BE2C (cell line): Measurements from ENCODE around the gene LY86.

ENCODE experiments used
- DNase-seq: peaks from one replicate; pipeline ENCODE4 v3.0.0-alpha.2; 2020
- H3K27me3 ChIP-seq: fragments of 250-450 bp; sonication (Bioruptor Pico); 2 replicates; pipeline ENCODE4 v1.5.1; 2020; ENCODE audit warnings: mild to moderate bottlenecking
- H3K36me3 ChIP-seq: fragments of 250-450 bp; sonication (Bioruptor Pico); 2 replicates; pipeline ENCODE4 v1.5.1; 2020; ENCODE audit warnings: mild to moderate bottlenecking
- H3K4me1 ChIP-seq: fragments of 250-450 bp; sonication (Bioruptor Pico); 2 replicates; pipeline ENCODE4 v1.5.1; 2020
- H3K4me3 ChIP-seq: 2 replicates; pipeline ENCODE4 v1.5.1; 2011; ENCODE audit warnings: low read depth, low read length
- H3K9me3 ChIP-seq: fragments of 250-450 bp; sonication (Bioruptor Pico); 2 replicates; pipeline ENCODE4 v1.5.1; 2020
- TF ChIP-seq, protein P1 (sequence below): IDR thresholded peaks from 2 replicates; pipeline ENCODE4 v1.5.1; 2012; ENCODE audit warnings: mild to moderate bottlenecking, low read depth, low read length

The LY86 gene

DNA sequence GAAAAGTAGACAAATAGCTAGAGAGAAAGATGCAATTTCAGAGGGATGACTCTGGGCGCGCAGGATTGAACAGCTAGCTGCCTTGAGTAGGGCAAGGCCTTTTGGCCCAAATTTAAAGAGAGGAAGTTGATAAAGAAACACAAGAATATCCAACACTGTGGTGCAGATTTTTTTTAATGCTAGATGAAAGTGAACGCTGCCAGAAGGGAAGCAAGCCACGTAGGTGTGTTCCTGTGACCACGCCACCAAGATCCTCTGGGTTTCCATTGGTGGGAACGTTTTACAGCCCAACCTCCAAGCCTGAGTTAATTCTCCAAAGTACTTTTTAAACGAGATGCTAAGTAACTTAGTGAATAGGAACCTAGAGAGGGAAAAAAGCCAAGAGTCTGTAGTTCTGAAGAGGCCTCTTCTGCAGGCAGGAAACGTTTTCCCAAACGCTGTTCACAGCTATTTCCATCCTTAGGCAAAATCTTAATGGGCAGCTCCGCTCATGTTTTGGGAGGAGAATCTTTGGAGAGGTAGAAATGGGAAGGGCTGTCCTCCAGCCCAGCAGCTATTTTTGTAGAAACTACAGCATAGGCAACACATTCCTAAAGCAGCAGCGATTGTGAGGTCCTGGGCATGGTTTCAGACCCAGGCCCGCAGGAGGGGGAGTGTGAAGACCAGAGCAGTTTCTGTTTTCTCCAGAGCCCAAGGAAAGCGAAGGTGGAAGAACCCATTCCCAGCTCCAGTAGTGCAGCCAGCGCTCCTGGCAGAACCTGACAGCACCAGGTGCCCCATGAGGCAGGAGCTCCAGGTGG, 8.2 kb downstream of the LY86 start:
- no peak for DNase-seq
- Histone ChIP-seq H3K27me3 (no peaks in the 10 kb centered on the region), H3K36me3 (no peaks in the 10 kb centered on the region), H3K4me3 (no peak overlapping the region), H3K9me3 (no peaks in the 10 kb centered on the region), H3K4me1 (no peaks in the 10 kb centered on the region)
- TF ChIP-seq, protein P1, sequence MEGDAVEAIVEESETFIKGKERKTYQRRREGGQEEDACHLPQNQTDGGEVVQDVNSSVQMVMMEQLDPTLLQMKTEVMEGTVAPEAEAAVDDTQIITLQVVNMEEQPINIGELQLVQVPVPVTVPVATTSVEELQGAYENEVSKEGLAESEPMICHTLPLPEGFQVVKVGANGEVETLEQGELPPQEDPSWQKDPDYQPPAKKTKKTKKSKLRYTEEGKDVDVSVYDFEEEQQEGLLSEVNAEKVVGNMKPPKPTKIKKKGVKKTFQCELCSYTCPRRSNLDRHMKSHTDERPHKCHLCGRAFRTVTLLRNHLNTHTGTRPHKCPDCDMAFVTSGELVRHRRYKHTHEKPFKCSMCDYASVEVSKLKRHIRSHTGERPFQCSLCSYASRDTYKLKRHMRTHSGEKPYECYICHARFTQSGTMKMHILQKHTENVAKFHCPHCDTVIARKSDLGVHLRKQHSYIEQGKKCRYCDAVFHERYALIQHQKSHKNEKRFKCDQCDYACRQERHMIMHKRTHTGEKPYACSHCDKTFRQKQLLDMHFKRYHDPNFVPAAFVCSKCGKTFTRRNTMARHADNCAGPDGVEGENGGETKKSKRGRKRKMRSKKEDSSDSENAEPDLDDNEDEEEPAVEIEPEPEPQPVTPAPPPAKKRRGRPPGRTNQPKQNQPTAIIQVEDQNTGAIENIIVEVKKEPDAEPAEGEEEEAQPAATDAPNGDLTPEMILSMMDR = no peak

DNA sequence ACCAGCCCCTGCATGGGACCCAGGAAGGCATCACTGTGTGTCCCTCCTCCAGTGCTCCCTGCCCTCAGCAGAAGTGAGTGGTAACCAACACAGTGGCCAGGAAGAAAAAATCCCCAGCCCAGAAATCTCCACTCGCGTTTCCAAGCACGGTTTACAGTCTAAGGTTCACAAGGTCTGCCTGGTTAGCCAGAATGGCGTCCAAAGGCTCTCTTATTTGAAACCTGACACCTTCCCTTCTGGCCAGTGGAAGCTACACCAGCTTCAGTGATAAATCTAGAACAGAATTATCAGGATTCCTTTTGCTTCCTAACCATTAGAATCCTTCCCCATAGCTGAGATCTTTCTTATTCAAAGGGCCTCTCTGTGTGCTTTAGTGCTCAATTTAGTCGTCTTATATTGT, 9.2 kb downstream of the LY86 start:
- no peak overlapping the region for H3K4me3 ChIP-seq
- H3K27me3 ChIP-seq = no peaks in the 10 kb centered on the region
- H3K4me1 ChIP-seq = no peaks in the 10 kb centered on the region
- TF ChIP-seq, protein P1 = no peak
- H3K36me3 ChIP-seq = no peaks in the 10 kb centered on the region
- no peak for DNase-seq
- H3K9me3 ChIP-seq = no peaks in the 10 kb centered on the region

DNA sequence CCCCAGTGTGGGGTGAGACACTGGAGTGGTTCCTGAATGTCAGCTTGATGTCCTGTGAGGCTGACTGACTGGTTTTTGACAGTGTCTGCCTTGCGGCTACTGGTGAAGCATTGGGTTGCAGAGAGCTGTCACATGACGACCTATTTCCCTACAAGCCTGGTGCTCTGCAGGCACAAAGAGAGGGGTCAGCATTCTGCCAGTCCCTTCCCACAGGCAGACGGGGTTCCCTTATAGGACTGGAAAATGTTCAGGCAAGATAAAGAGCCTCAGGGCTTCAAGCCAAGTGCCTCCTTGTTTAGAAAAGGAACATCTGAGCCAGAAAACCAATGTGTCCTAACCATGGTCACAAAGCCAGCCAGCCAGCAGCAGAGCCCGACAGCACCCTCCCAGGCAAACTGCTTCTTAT, 11.0 kb downstream of the LY86 start:
- no peak for DNase-seq
- TF ChIP-seq, protein P1 = no peak
- Histone ChIP-seq H3K36me3 (no peaks in the 10 kb centered on the region), H3K4me3 (no peak overlapping the region), H3K4me1 (no peaks in the 10 kb centered on the region), H3K9me3 (no peaks in the 10 kb centered on the region), H3K27me3 (no peaks in the 10 kb centered on the region)

DNA sequence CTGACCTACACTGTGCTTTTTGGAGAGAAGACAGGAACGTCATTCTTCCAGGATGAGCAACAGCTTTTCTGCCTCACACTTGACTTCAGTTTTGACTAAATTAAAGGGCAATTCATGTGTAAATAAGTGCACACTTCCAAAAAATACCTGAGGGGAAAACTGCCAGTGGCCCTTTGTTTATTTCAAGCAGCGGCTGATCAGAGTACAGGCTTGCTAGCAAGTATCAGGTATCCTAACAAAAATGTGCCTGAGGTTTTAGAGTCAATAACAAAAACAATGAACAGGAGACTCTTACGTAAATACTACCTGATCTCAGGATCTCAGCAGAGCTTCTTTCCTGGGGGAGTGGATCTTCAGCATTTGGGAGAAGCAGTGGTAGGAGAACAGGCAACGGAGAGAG, 12.4 kb downstream of the LY86 start:
- no peak for DNase-seq
- TF ChIP-seq, protein P1 = no peak
- no peaks in the 10 kb centered on the region for H3K9me3 ChIP-seq

DNA sequence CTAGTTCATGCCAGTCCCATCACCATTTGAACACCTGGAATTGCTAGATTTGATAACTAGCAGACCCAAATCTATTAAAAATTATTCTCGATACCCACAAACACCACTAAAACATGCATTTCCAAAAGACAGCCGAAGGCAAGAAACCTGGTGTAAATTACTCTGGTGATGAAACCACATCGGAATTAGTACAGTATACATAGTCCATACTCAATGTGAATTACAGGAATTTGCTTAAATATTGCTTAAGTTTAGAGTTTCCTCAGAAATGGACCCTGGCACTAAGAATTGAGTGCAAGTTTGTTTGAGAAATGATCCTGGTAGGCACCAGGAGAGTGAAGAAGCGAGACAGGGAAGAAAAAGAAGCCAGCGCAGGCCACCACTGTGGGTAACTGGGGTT, 13.7 kb downstream of the LY86 start:
- no peaks in the 10 kb centered on the region for H3K9me3 ChIP-seq
- TF ChIP-seq, protein P1 = no peak
- no peak for DNase-seq
- no peaks in the 10 kb centered on the region for H3K27me3 ChIP-seq
- no peaks in the 10 kb centered on the region for H3K4me1 ChIP-seq
- H3K4me3 ChIP-seq = no peak overlapping the region
- no peaks in the 10 kb centered on the region for H3K36me3 ChIP-seq

More for the DNA sequence above, 12.4 kb downstream of the LY86 start:
- Histone ChIP-seq H3K4me3 (no peak overlapping the region), H3K27me3 (no peaks in the 10 kb centered on the region), H3K36me3 (no peaks in the 10 kb centered on the region), H3K4me1 (no peaks in the 10 kb centered on the region)

DNA sequence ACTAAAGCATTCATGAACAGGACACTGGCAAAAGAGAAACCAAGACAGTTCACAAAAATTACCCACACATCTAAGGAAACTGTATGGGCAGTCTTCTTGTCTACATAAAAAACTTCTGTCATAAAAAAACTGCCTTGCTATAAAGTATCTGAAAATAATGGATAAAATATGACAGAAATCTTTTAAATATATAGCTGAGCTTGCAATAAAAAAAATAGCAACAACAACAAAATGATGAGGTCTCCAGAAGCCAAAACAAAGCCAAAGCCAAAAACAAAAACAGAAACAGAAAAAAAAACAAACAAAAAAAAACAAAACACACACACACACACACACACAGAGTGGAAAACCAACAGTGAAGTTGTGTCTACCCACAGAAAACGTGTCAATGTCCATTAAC, 14.8 kb downstream of the LY86 start:
- no peaks in the 10 kb centered on the region for H3K36me3 ChIP-seq

More for the DNA sequence above, 14.8 kb downstream of the LY86 start:
- no peaks in the 10 kb centered on the region for H3K9me3 ChIP-seq
- no peaks in the 10 kb centered on the region for H3K27me3 ChIP-seq
- no peak for DNase-seq
- H3K4me3 ChIP-seq = no peak overlapping the region
- H3K4me1 ChIP-seq = no peaks in the 10 kb centered on the region
- TF ChIP-seq, protein P1 = no peak
